Chondrocyte (in vitro differentiated cells): ENCODE data around the gene SLC25A2. TPM values are rescaled to one million over a fixed set of nuclear protein-coding genes. Genes with fewer than 3 reads are reported as not detected.
"Not testable (repeated sequence)": the region's sequence is repeated elsewhere in the genome, so short reads cannot be mapped to it uniquely, and the experiment has no call there.

Experiments
- DNase-seq: peaks from one replicate; pipeline ENCODE4 v3.0.0; 2021; ENCODE audit warnings: mixed read lengths, low spot score
- H3K27ac Mint-ChIP-seq: one replicate; pipeline ENCODE4 v1.8.0; 2021; ENCODE audit warnings: mild to moderate bottlenecking, moderate library complexity, mixed read lengths; ENCODE audit not compliant: unreplicated experiment
- H3K27me3 Mint-ChIP-seq: 2 replicates; pipeline ENCODE4 v1.8.0; 2021; ENCODE audit warnings: low read depth, mixed read lengths
- H3K36me3 Mint-ChIP-seq: 2 replicates; pipeline ENCODE4 v1.8.0; 2021; ENCODE audit warnings: low read depth, mixed read lengths
- H3K4me1 Mint-ChIP-seq: 2 replicates; pipeline ENCODE4 v1.8.0; 2021; ENCODE audit warnings: low read depth, mild to moderate bottlenecking, mixed read lengths
- H3K4me3 Mint-ChIP-seq: one replicate; pipeline ENCODE4 v1.8.0; 2021; ENCODE audit warnings: mild to moderate bottlenecking, moderate library complexity, mixed read lengths; ENCODE audit not compliant: unreplicated experiment
- H3K9me3 Mint-ChIP-seq: 2 replicates; pipeline ENCODE4 v1.8.0; 2021; ENCODE audit warnings: low read depth, mixed read lengths
- long read RNA-seq: library from polyadenylated mRNA; stranded (forward); transcript quantifications from one replicate; pipeline ENCODE4 v2.0.0, GENCODE V29; 2021
- total RNA-seq: library from RNA; stranded (reverse); gene quantifications from 3 replicates; pipeline ENCODE4 v1.2.1, GENCODE V29; 2021
- TF ChIP-seq, protein P1 (sequence below): fragments of 200-600 bp; sonication (generic); IDR thresholded peaks from 2 replicates; pipeline ENCODE4 v1.5.0; 2021; ENCODE audit warnings: antibody characterized with exemption, mild to moderate bottlenecking, moderate library complexity

The SLC25A2 gene
- 0.15 to 0.48 TPM (median 0.41 TPM) in 3 replicates for total RNA-seq
- long read RNA-seq: 0 reads

DNA sequence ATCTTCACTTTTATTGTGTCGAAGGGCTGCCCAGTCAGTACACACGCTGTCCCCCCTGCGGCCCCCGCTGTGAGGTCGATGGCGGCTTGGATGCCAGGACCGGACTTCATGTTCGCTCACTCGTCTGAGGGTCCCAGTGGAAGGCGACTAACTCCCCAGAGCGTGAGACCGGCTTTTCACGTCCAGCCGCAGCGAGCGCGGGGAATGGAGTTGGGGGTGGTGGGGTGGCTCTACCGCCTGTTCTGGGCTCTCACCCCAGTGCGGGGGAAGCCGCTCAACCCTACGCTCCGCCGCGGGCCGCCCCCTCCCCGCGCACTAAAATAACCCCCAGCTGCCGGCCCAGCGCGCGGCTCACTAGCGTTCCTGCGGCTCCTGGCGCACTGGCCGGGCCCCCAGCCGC lies at the start of gene SLC25A2:
Gene SLC25A2, minus strand, starts transcription at position 294 of the 400 bp plus-strand sequence. Its CDS starts 184 bp downstream, at position 110.
- no peak for DNase-seq
- peaks cover 67% of the 10 kb centered on the region for H3K9me3 Mint-ChIP-seq
- no peak within 1 kb of the TSS for H3K27ac Mint-ChIP-seq
- TF ChIP-seq, protein P1, sequence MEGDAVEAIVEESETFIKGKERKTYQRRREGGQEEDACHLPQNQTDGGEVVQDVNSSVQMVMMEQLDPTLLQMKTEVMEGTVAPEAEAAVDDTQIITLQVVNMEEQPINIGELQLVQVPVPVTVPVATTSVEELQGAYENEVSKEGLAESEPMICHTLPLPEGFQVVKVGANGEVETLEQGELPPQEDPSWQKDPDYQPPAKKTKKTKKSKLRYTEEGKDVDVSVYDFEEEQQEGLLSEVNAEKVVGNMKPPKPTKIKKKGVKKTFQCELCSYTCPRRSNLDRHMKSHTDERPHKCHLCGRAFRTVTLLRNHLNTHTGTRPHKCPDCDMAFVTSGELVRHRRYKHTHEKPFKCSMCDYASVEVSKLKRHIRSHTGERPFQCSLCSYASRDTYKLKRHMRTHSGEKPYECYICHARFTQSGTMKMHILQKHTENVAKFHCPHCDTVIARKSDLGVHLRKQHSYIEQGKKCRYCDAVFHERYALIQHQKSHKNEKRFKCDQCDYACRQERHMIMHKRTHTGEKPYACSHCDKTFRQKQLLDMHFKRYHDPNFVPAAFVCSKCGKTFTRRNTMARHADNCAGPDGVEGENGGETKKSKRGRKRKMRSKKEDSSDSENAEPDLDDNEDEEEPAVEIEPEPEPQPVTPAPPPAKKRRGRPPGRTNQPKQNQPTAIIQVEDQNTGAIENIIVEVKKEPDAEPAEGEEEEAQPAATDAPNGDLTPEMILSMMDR: no peak
- H3K4me1 Mint-ChIP-seq: peaks cover 7% of the 10 kb centered on the region
- H3K4me3 Mint-ChIP-seq: no peak within 1 kb of the TSS
- H3K27me3 Mint-ChIP-seq: no peaks in the 10 kb centered on the region
- peaks cover 26% of the 10 kb centered on the region for H3K36me3 Mint-ChIP-seq

DNA sequence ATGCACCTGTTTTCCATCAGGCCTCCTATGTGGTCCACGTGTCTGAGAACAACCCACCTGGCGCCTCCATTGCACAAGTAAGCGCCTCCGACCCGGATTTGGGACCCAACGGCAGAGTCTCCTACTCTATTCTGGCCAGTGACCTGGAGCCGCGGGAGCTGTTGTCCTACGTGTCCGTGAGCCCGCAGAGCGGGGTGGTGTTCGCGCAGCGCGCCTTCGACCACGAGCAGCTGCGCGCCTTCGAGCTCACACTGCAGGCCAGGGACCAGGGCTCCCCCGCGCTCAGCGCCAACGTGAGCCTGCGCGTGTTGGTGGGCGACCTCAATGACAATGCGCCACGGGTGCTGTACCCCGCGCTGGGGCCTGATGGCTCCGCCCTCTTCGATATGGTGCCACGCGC lies 47.7 kb upstream of the SLC25A2 start:
- peaks cover 9% of the 10 kb centered on the region for H3K36me3 Mint-ChIP-seq
- DNase-seq: no peak
- H3K27ac Mint-ChIP-seq: no peak overlapping the region
- H3K4me1 Mint-ChIP-seq: no peaks in the 10 kb centered on the region
- H3K9me3 Mint-ChIP-seq: peaks cover 45% of the 10 kb centered on the region
- H3K4me3 Mint-ChIP-seq: no peak overlapping the region
- no peaks in the 10 kb centered on the region for H3K27me3 Mint-ChIP-seq
- TF ChIP-seq, protein P1: no peak

DNA sequence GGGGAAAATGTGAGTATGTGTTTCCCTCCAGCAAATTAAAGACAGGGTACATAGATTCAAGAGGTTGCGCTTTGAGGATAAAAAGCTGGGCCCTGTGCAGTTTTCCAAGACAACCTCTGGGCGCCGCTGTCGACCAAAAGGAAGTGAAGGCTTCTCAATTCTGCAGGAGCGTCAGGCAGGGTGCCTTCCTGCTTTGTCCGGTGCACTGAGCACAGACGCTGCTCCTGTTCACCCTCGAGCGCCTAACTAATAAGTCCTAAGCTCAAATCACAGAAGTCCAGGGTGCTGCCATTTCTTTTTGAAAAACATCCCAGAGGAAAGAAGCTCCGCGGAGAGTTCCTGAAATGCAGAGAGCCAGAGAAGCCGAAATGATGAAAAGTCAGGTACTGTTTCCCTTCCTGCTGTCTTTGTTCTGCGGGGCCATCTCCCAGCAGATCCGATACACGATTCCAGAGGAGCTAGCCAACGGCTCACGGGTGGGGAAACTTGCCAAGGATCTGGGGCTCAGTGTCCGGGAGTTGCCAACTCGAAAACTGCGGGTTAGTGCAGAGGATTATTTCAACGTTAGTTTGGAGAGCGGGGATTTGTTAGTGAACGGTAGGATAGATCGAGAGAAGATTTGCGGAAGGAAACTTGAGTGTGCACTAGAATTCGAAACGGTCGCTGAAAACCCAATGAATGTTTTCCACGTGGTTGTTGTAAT lies 46.2 kb upstream of the SLC25A2 start, which contains the start of gene PCDHGB1:
Gene PCDHGB1, plus strand, starts transcription at position 183 of the 703 bp plus-strand sequence. Its CDS starts 162 bp downstream, at position 345.
- H3K9me3 Mint-ChIP-seq: peaks cover 39% of the 10 kb centered on the region
- TF ChIP-seq, protein P1: peak; percentile 62
- DNase-seq: no peak
- H3K27ac Mint-ChIP-seq: no peak within 1 kb of the TSS
- H3K4me1 Mint-ChIP-seq: no peaks in the 10 kb centered on the region
- peak within 1 kb of the TSS; percentile 62 for H3K4me3 Mint-ChIP-seq
- no peaks in the 10 kb centered on the region for H3K27me3 Mint-ChIP-seq
- peaks cover 6% of the 10 kb centered on the region for H3K36me3 Mint-ChIP-seq

DNA sequence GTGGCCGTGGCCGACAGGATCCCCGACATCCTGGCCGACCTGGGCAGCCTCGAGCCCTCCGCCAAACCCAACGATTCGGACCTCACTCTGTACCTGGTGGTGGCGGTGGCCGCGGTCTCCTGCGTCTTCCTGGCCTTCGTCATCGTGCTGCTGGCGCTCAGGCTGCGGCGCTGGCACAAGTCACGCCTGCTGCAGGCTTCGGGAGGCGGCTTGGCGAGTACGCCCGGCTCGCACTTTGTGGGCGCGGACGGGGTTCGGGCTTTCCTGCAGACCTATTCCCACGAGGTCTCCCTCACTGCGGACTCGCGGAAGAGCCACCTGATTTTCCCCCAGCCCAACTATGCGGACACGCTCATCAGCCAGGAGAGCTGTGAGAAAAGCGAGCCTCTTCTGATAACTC lies 42.2 kb upstream of the SLC25A2 start:
- not testable (repeated sequence) for H3K4me1 Mint-ChIP-seq, DNase-seq
- H3K9me3 Mint-ChIP-seq: peaks cover 44% of the 10 kb centered on the region

DNA sequence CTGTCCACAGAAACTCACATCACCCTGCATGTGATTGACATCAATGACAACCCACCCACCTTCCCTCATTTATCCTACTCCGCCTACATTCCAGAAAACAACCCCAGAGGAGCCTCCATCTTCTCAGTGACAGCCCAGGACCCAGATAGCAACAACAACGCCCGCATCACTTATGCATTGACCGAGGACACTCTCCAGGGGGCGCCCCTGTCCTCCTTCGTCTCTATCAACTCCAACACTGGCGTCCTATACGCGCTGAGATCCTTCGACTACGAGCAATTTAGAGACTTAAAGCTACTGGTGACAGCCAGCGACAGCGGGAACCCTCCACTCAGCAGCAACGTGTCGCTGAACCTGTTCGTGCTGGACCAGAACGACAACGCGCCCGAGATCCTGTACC lies 41.5 kb upstream of the SLC25A2 start:
- H3K4me3 Mint-ChIP-seq: no peak overlapping the region
- H3K4me1 Mint-ChIP-seq: no peaks in the 10 kb centered on the region
- TF ChIP-seq, protein P1: no peak
- no peak for DNase-seq
- no peak overlapping the region for H3K27ac Mint-ChIP-seq
- peaks cover 43% of the 10 kb centered on the region for H3K9me3 Mint-ChIP-seq
- no peaks in the 10 kb centered on the region for H3K27me3 Mint-ChIP-seq
- H3K36me3 Mint-ChIP-seq: peaks cover 4% of the 10 kb centered on the region

More for the DNA sequence above, 42.2 kb upstream of the SLC25A2 start:
- not testable (repeated sequence) for H3K36me3 Mint-ChIP-seq, H3K4me3 Mint-ChIP-seq, H3K27ac Mint-ChIP-seq, H3K27me3 Mint-ChIP-seq
